DMS53 (cell line): ENCODE results near the gene IFNG-AS1.
A peak's percentile ranks its signal among the peaks of the same experiment; 100 is the strongest.

Source experiments
- DNase-seq: peaks from one replicate; lab custom pipeline; 2025; lab: John Stamatoyannopoulos, UW

Gene IFNG-AS1

DNA sequence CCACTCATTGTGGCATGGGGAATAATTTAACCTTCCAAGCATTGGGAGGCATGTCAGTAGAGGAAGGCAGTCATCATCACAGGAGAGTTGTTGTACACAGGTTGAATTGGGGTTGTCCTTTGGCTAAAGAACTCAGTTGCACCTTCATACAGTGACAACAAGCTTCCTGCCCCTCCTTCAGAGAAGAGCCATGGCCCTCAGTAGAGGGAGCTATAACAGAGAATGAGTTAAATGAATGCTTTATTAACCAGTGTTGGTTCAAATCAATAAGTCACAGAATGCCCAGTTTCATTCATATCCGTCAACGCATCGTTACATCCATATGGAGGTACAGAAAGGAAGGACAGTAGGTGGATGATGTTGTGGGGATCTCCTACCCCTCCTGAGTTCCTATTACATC, 4.8 kb downstream of the IFNG-AS1 start:
- DNase-seq, result no peak

DNA sequence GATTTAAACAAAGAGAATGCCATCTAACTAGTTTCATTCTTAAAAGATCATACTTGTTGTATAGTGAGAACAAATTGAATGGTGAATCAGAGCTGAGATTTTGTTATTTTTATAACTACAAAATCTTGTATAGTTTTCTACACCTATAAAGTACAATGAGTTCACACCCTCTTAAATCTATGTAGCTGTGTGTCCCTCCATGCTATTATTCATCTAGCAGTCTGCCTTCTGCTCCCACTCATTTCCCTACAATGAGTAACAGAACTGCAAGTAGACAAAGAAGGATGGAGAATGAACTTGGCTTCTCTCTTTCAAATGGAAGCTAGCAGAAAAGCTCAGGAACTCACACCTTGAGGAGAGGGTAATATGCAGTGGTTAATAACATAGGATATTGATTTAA, 7.1 kb downstream of the IFNG-AS1 start:
- no peak for DNase-seq

DNA sequence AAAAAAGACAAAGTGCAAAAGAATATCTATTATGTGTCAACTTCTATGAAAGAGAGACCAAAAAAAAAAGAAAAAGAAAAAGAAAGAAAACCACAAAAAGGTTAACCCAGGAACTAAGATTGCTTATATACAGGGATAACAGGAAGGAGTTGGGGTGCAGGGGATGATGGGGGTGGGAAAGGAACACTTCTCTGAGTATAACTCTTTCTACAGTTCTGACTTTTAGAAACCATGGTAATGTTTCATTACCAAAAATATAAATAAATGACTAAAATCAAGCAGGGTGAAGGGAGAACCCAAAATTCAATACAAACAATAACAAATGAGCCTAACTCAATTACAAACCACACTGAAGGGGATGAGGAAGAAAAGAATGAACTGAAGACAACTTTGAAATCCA, 9.1 kb downstream of the IFNG-AS1 start:
- DNase-seq, result no peak

GRCh38 chr12:67999244-67999643, 10.0 kb downstream of the IFNG-AS1 start:
- no peak for DNase-seq

GRCh38 chr12:68001486-68002466, 12.5 kb downstream of the IFNG-AS1 start:
- peak; percentile 74 for DNase-seq

GRCh38 chr12:68003777-68004176, 14.5 kb downstream of the IFNG-AS1 start:
- DNase-seq, result no peak

DNA sequence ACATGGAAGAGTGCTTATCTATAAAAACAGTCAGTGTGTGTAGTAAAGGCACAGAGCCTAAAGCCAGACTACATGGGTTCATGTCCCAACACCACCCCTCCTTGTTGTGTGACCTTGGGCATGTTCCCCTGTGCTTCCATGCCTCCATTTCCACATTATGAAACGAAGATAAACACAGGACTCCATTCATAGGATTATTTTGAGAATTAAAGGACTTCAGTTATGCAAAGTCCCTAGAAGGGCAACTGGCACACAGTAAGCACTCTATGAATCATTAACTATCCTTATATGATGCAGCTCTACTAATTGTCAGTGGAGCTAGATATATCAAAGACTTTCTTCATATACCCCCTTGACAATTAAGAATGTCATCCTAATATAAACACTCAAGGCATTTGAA, 17.8 kb downstream of the IFNG-AS1 start:
- DNase-seq, result peak; percentile 23

DNA sequence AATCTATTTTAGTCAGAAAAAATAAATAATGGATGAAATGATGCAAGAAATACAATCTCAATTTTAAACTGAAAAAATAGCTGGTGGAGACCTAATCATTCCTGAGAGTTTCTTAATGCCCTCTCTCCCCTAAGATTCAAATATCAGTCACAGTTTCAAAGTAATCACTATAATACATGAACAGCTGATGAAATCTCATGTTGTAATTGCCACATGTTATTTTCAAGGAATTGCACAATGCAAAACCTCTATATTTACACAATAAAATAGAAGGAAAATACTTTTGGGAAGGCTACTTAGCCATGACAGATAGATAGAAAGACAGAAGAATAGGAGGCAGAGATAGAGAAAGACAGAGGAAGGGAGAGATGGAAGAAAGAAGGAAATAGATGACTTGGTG, 18.2 kb downstream of the IFNG-AS1 start:
- DNase-seq, result no peak

GRCh38 chr12:68011206-68011881, 22.1 kb downstream of the IFNG-AS1 start:
- DNase-seq, result no peak

- DNase-seq, result no peak
Measured at GRCh38 chr12:68011882-68012207, 22.6 kb downstream of the IFNG-AS1 start.

GRCh38 chr12:68012712-68013111, 23.5 kb downstream of the IFNG-AS1 start:
- no peak for DNase-seq

DNA sequence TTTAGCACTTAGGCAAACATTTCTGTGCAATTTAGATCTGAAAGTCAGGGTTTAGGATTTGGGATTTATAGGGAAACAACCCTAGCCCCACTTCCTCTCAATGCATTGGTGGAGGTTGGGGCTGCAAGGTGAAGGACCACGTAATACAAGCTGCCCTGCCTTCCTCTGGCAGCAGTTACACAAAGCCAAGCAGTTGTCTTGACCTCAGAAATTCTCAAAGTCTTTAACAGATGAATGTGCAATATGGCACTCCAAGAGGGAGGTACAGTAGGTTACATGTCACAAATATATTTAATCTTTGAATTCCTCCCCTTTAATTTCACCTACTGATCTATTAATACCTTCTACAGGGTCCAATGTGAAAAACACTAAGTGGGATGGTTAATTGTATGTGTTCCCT, 23.9 kb downstream of the IFNG-AS1 start:
- no peak for DNase-seq

- DNase-seq, result no peak
Measured at GRCh38 chr12:68016136-68016535, 26.9 kb downstream of the IFNG-AS1 start.

DNA sequence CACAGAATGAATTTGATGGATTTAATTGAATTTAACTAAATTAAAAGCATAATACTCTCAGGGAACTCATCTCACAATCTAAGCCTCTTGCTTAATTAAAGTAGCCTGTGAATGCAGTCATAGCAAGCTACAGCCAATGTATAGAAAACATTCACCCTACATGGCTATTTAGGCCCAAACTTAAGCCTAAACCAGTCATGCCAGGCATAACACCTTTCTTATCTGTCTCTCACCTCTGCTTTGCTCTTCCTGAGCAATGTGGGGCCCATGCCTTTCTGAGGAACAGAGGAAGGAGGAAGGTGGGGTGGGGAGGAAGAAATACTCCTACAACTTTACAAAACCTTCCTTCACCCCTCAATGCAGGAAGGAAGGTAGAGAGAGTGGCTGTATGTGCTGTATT, 29.1 kb downstream of the IFNG-AS1 start:
- DNase-seq, result no peak

DNA sequence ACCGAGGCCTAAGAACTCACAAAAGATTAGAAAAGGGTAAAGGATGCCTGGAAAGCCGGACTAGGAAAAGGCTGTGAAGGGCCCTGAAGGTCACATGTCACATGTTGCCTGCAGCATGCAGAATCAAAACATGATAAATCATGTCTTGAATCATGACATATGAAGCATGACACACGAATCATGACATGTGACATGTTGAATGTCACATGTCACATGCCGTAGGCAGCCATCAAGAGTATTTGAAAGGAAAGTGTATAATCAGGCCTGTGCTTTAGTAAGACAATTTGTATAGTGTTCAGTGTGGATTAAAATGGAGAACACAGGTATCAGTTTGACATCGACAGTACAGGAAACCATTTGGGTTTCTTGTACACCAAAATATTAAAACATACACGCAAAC, 30.8 kb downstream of the IFNG-AS1 start:
- DNase-seq, result no peak

- no peak for DNase-seq
Measured at GRCh38 chr12:68020699-68021098, 31.5 kb downstream of the IFNG-AS1 start.

- DNase-seq, result no peak
Measured at GRCh38 chr12:68028647-68029046, 39.4 kb downstream of the IFNG-AS1 start.

GRCh38 chr12:68030248-68030647, 41.0 kb downstream of the IFNG-AS1 start:
- no peak for DNase-seq

DNA sequence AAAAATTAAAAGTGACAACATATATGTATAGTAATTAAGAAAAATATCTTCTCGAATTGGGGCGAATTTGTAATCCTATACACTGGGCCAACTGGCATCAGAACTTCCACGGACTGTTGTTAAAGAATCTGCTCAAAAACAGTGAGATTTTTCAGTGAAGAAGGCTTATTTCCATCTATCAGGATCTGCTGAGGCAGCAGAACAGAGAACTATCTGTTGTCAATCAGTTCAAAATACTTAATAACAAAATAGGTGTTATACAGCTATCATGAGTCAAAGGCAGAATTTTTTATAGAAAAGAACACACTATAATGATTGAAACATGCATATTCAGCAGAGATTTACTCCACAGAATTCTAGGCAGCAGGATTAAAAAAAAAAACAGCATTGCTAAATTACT, 41.9 kb downstream of the IFNG-AS1 start:
- no peak for DNase-seq

DNA sequence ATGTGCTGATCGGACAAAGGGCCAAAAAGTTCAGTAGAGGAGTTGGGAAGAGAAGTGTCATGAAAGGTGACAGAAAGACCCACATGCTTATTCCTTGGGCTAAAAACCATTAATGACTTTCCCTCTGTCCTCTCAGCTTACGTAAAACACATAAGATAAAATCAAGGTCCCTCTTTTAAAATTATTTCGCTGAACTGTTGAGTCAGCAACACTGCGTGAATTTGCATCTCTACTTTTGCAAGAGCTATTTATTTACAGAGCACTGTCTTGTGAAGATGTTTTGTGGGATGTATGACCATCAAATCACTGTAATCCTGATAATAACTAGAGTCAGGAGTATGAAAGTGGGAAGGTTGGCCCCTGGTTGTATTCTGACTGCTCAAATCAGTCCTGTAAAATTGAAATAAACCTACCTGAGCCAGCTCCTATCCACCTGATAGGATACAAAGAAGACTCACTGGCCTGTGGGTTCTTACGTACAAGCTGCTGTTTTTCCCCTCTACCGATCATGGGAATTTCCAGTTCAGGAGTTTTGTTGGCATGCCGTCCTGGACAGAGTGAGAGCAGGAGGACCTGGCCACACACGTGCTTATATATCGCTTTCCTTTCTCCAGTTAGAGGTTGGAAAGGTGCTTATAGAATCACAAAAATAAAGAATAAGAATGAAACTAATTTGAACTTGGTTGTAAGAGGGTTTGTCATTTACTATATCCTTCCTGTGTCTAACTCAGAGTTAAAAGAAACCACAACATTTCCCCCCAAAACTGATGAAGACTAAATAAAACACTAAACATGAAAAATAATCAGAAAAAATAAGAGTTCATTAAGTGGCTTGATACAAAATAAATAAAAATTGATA, 42.9 kb downstream of the IFNG-AS1 start:
- no peak for DNase-seq

- no peak for DNase-seq
Measured at GRCh38 chr12:68034567-68034966, 45.3 kb downstream of the IFNG-AS1 start.

GRCh38 chr12:68036642-68037041, 47.4 kb downstream of the IFNG-AS1 start:
- no peak for DNase-seq
